ENCODE data around the gene MORC4. TPM values are rescaled to one million over a fixed set of nuclear protein-coding genes. Genes with fewer than 3 reads are reported as not detected.

The MORC4 gene
- total RNA-seq (10 to 100 TPM in 3 of 4 donors, 1 to 10 TPM in 1; 9.3 to 13.0 (median 11.5) TPM), polyA plus RNA-seq (1 to 10 TPM; 5.8 to 7.2 (median 6.0) TPM)

GRCh38 chrX:107000013-107000515 lies at the start of gene MORC4:
TSS of gene MORC4 (minus strand) at chrX:107000212. CDS start at chrX:106999969, 243 bp downstream.
- no peaks in the 10 kb centered on the region for H3K36me3 ChIP-seq
- DNase-seq: peak; percentile 91
- 1 to 2% methylated on average over 42 of the region's 42 CpGs for WGBS, 2 donors
- TF ChIP-seq CTCF (IDR thresholded peaks at IDR 0.05) (no peak), POLR2A (IDR thresholded peaks at IDR 0.05) (peak in 1 of 2 donors; percentile 22), POLR2AphosphoS5 (IDR thresholded peaks at IDR 0.05) (peak in 3 of 4 donors; percentile 53 to 67 (median 61)), EP300 (IDR thresholded peaks at IDR 0.05) (no peak)
- H3K4me1 ChIP-seq: no peaks in the 10 kb centered on the region
- peak within 1 kb of the TSS; percentile 42 to 66 (median 62) for H3K4me3 ChIP-seq
- no peaks in the 10 kb centered on the region for H3K9me3 ChIP-seq
- H3K27ac ChIP-seq: peak within 1 kb of the TSS; percentile 79 to 82 (median 81)
- no peaks in the 10 kb centered on the region for H3K27me3 ChIP-seq
- intact Hi-C loops (cut with DNase I): no loop called here

DNA sequence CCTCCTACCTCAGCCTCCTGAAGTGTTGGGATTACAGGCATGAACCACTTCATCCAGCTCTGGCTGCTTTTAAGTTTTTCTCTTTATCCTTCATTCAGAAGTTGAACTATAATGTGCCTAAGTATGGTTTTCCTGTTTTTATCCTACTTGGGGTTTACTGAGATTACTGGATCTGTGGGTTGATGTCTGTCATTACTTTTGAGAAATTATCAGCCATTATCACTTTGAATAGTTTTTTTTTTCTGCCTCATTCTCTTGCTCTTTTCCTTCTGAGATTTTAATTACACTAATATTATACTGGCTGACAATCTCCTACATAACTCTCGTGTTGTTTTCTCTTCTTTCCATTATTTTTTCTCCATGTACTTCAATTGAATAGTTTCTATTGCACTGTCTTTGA lies 47.6 kb upstream of the MORC4 start:
- 79 to 84% methylated on average over 1 of the region's 1 CpG for WGBS, 2 donors
- no peaks in the 10 kb centered on the region for H3K9me3 ChIP-seq
- H3K27ac ChIP-seq: no peak overlapping the region
- H3K4me3 ChIP-seq: no peak overlapping the region
- H3K4me1 ChIP-seq: no peaks in the 10 kb centered on the region
- intact Hi-C loops (cut with DNase I): no loop called here
- no peaks in the 10 kb centered on the region for H3K27me3 ChIP-seq
- H3K36me3 ChIP-seq: no peaks in the 10 kb centered on the region
- no peak for TF ChIP-seq POLR2A (IDR thresholded peaks at IDR 0.05)
- TF ChIP-seq EP300 (IDR thresholded peaks at IDR 0.05): no peak
- TF ChIP-seq POLR2AphosphoS5 (IDR thresholded peaks at IDR 0.05): no peak
- TF ChIP-seq CTCF (IDR thresholded peaks at IDR 0.05): no peak
- no peak for DNase-seq

- Histone ChIP-seq H3K27ac (no peak overlapping the region), H3K9me3 (no peaks in the 10 kb centered on the region), H3K4me1 (no peaks in the 10 kb centered on the region), H3K36me3 (no peaks in the 10 kb centered on the region), H3K27me3 (no peaks in the 10 kb centered on the region), H3K4me3 (no peak overlapping the region)
- TF ChIP-seq EP300 (IDR thresholded peaks at IDR 0.05) (no peak), POLR2AphosphoS5 (IDR thresholded peaks at IDR 0.05) (no peak), CTCF (IDR thresholded peaks at IDR 0.05) (no peak), POLR2A (IDR thresholded peaks at IDR 0.05) (no peak)
- 50 to 69% methylated on average over 1 of the region's 1 CpG for WGBS, 2 donors
- DNase-seq: no peak
- intact Hi-C loops (cut with DNase I): no loop called here
These were observed 29.7 kb upstream of the MORC4 start for GRCh38 chrX:107029752-107030151.

GRCh38 chrX:107025545-107025944 lies 25.5 kb upstream of the MORC4 start:
- WGBS, 2 donors: 22% methylated on average over 2 of the region's 2 CpGs
- no peak overlapping the region for H3K27ac ChIP-seq
- no peaks in the 10 kb centered on the region for H3K9me3 ChIP-seq
- TF ChIP-seq POLR2A (IDR thresholded peaks at IDR 0.05) (no peak), CTCF (IDR thresholded peaks at IDR 0.05) (peak in 2 of 4 experiments; percentile 16 to 18), POLR2AphosphoS5 (IDR thresholded peaks at IDR 0.05) (no peak), EP300 (IDR thresholded peaks at IDR 0.05) (no peak)
- H3K36me3 ChIP-seq: no peaks in the 10 kb centered on the region
- no peaks in the 10 kb centered on the region for H3K4me1 ChIP-seq
- H3K4me3 ChIP-seq: no peak overlapping the region
- DNase-seq: no peak
- intact Hi-C loops (cut with DNase I): no loop called here
- H3K27me3 ChIP-seq: no peaks in the 10 kb centered on the region

DNA sequence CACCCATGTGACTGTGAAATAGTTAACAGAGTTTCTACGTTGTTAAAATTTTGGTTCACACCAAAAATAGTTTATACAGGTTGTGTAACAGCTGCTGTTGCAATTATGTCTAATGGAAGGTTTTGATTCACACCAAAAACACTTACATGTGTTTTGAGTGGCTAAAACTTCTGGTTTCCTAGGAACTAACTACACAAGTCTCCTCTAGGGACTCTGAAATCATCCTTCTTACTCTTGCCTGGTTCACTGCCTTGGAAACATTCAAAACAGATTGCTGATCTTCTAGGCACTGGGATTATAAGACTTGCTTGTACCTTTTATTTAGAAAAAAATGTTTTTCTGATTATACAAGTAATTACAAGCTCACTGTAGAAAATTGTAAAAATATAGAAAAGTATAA lies 14.9 kb upstream of the MORC4 start:
- 51 to 52% methylated on average over 1 of the region's 1 CpG for WGBS, 2 donors
- TF ChIP-seq POLR2AphosphoS5 (IDR thresholded peaks at IDR 0.05) (no peak), CTCF (IDR thresholded peaks at IDR 0.05) (no peak), EP300 (IDR thresholded peaks at IDR 0.05) (no peak), POLR2A (IDR thresholded peaks at IDR 0.05) (no peak)
- no peaks in the 10 kb centered on the region for H3K36me3 ChIP-seq
- no peak overlapping the region for H3K4me3 ChIP-seq
- no peaks in the 10 kb centered on the region for H3K9me3 ChIP-seq
- no peaks in the 10 kb centered on the region for H3K27me3 ChIP-seq
- intact Hi-C loops (cut with DNase I): no loop called here
- no peak overlapping the region for H3K27ac ChIP-seq
- no peak for DNase-seq
- H3K4me1 ChIP-seq: no peaks in the 10 kb centered on the region
